Right ventricle myocardium superior (tissue), 1 donor: Measurements from ENCODE around the gene STIP1. TPM values are rescaled to one million over a fixed set of nuclear protein-coding genes. Genes with fewer than 3 reads are reported as not detected.

ENCODE experiments used
- ATAC-seq: fragments of 200-7000 bp; cut with Tn5 transposase; one replicate; pipeline ENCODE4 v1.9.1; 2020; ENCODE audit warnings: mild to moderate bottlenecking; ENCODE audit not compliant: poor library complexity
- DNase-seq: peaks from one replicate; pipeline ENCODE4 v3.0.0-alpha.2; 2020
- intact Hi-C: fragments of 100-400 bp; cut with DNase I; formaldehyde crosslinking; loops from one replicate; pipeline ENCODE4 v1.11.2; 2022
- total RNA-seq: library from RNA; stranded (reverse); fragmentation: NEBNext Ultra II Directional; extraction: Animal tissue kit (Norgen Biotek cat#: 25700); gene quantifications from one replicate; pipeline ENCODE4 v1.2.1, GENCODE V29; 2021
- donor health status: DM: no; HTN: yes; CAD: no; lungs with severe emphysema.

The STIP1 gene
- total RNA-seq, 1 donor from 2014 or later, result 116 TPM

DNA sequence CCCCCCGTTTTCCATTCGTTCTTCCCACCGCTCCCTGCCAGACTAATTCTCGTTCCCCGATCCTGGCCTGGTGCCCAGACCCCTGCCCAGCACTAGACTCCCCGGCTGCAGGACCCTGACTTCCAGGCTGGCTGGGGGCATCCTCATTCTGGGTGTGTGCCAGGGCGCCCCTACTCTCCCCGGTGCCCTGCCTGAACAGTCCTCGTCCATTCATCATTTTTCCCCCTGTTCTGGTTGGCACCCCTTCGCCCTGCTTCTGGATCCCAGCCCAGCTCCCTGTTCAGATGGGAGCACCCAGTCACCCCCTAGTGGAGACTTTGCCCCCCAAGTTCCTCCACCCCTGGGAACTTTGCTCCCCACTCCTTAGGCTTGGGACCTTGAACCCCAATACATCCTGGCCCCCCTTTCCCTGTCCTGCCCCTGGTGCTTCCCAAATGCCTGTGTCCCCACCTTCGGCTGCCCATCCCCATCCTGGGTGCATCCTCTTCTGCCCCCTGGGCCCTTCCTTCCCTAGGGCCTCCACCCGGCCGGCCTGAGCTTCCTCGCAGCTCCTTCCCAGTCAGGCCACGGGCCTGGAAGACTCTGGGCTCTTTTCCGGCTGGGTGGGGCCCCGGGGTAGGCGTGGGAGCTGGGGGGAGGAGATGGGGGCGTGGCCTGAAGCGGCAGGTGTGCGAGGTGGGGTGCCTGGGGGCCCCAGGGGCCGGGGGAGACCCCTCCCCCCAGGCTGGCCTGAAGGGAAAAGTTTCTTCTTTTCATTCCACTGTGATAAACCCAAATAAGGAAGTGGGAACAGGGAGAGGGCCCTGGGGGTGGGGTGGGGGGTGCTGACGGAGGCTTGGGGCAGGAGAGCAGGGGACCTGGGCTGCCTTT lies 66.3 kb downstream of the STIP1 start:
- intact Hi-C loops, result no loop called here
- peak; percentile 5 for ATAC-seq
- DNase-seq, result no peak

DNA sequence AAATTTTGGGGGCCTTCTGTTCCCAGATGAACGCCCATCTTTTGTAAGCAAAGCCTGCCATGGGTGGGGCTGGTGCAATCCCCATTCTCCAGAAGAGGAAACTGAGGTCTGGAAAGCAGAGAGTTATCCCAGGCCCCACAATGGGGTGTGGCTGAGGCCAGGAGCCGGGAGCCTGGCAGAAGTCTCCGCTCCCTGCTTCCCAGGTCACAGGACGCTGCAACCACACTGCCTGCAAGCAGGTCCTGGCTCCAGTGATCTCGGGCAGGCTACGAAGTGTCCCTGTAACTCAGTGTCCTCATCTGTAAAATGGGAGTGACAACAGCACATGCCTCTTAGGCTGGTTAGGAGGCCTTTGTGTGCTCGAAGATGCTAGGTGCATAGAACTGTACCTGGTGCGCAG lies 67.1 kb downstream of the STIP1 start:
- ATAC-seq (no peak), DNase-seq (no peak)
- intact Hi-C loops, result no loop called here

DNA sequence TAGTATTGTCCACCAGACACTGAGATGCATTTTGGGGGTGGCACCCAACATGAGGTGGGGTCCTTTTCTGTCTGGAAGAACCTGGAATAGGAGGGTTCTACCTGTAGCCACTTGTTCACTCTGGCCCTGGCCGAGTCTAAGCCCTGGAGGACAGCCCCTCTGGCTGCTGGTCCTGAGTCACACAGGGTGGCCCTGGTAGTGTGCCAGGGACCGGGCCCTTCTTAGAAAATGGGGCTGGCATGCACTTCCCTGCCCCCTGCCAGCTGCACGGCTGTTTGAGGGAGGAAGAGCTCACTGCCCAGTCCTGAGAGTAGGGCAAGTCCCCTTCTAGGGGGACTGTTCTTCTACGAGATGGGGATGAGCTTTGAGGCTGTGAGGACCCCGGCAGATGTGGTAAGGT lies 67.5 kb downstream of the STIP1 start:
- DNase-seq (no peak), ATAC-seq (no peak)
- intact Hi-C loops, result no loop called here

Other genes with a start within 250 kb of the STIP1 start
- 20.9 TPM for gene NAA40, start 247.2 kb upstream of the STIP1 start, total RNA-seq
- 1,182 TPM for gene COX8A, start 211.6 kb upstream of the STIP1 start, total RNA-seq
- 52.2 TPM for gene OTUB1, start 199.7 kb upstream of the STIP1 start, total RNA-seq
- gene FLRT1, start 150.2 kb upstream of the STIP1 start, total RNA-seq, result 0.35 TPM
- gene MACROD1, start 20.1 kb upstream of the STIP1 start, total RNA-seq, result 124 TPM
- 6.0 TPM for gene FERMT3, start 20.6 kb downstream of the STIP1 start, total RNA-seq
- 79.8 TPM for gene TRPT1, start 40.0 kb downstream of the STIP1 start, total RNA-seq
- 60.8 TPM for gene NUDT22, start 40.1 kb downstream of the STIP1 start, total RNA-seq
- 58.0 TPM for gene DNAJC4, start 44.4 kb downstream of the STIP1 start, total RNA-seq
- 276 TPM for gene VEGFB, start 48.4 kb downstream of the STIP1 start, total RNA-seq
- gene FKBP2, start 54.9 kb downstream of the STIP1 start, total RNA-seq, result 41.6 TPM
- gene PPP1R14B, start 60.8 kb downstream of the STIP1 start, total RNA-seq, result 123 TPM
- 11.3 TPM for gene PLCB3, start 65.4 kb downstream of the STIP1 start, total RNA-seq
- 90.1 TPM for gene BAD, start 98.5 kb downstream of the STIP1 start, total RNA-seq
- 28.5 TPM for gene GPR137, start 99.7 kb downstream of the STIP1 start, total RNA-seq
- gene KCNK4, start 105.1 kb downstream of the STIP1 start, total RNA-seq, result not detected
- gene CATSPERZ, start 114.2 kb downstream of the STIP1 start, total RNA-seq, result not detected
- gene ESRRA, start 119.4 kb downstream of the STIP1 start, total RNA-seq, result 241 TPM
- gene TRMT112, start 131.4 kb downstream of the STIP1 start, total RNA-seq, result 97.5 TPM
- gene PRDX5, start 131.9 kb downstream of the STIP1 start, total RNA-seq, result 417 TPM
- 7.7 TPM for gene CCDC88B, start 154.0 kb downstream of the STIP1 start, total RNA-seq
- gene RPS6KA4, start 173.0 kb downstream of the STIP1 start, total RNA-seq, result 14.6 TPM